GM21723 (cell line): ENCODE data around the gene CLDN3.
"Not testable (repeated sequence)": the region's sequence is repeated elsewhere in the genome, so short reads cannot be mapped to it uniquely, and the experiment has no call there.

Experiments used
- ATAC-seq: cut with Tn5 transposase; IDR thresholded peaks from one replicate; pipeline ENCODE4 v1.9.1; 2021; ENCODE audit warnings: mild to moderate bottlenecking, moderate library complexity; ENCODE audit not compliant: unreplicated experiment

CLDN3 gene

DNA sequence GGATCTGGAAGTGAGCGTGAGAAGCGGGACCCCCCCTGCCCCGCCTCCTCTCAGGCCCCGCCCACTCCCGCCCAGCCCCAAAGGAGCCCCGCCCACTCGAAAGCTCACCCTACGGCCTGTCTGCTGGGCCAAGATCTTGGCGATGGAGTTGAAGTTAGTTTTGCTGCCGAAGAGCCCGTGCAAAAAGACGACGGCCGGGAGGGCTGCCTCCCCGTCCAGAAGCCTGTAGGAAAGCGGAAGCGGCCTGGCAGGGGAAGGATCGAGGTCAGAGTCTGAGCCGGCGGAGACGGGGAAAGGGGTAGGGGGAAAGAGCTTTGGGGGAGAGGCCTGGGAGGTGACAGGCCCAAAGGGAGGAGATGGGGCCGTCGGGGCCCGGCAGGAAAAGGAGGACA lies 31.9 kb downstream of the CLDN3 start:
- peak; percentile 8 for ATAC-seq

DNA sequence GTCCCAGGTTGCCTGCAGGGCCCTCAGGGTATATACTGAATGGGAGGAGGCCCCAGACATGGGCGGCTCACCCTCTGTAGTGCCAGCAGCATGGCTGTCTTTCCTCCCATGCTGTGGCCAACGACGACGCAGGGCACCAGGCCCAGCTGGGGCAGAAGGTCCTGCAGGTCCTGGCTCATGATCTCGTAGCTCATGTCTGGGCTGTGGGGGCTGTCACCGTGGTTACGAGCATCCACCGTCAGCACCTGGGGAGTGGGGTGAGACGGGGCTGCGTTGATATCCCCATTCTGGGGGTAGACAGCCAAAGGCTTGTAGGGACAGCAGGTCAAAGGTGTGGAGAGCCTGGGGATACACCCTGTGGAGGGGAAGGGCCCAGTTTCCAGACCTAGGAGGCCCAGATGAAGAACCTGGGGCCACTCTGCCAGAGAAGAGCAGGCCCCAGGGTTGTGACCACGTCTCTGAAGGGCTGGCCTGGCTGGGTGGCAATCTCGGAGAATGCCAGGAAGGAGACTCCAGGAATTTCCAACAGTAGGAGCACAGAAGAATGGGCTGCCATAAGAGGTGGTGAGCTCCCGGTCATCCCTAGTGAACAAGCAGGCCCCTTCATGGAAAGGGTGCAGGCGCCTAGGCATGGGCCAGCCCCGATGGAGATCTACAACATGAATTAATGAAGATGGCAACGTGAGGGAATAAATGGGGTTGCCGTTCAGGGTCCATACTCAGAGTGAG lies 32.4 kb downstream of the CLDN3 start:
- no peak for ATAC-seq

DNA sequence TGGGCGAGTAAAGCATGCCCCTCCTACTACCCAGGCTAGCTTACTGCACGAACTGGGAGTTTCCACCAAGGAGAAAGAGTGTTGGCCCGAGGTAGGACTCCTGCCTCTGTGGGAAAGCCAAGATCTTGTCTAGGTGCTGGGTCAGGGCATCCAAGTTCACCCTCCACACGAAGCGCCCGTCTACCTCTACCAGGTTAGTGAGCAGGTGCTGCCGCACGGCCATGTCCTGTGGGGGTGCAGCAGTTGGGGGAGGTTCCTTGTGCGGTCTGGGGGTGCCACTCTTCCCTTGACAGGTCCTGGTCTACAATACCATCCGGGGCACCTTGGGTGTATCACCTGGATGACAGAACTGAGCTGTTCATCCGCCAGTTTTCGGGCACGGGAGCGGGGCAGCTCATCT lies 33.2 kb downstream of the CLDN3 start:
- ATAC-seq = no peak

DNA sequence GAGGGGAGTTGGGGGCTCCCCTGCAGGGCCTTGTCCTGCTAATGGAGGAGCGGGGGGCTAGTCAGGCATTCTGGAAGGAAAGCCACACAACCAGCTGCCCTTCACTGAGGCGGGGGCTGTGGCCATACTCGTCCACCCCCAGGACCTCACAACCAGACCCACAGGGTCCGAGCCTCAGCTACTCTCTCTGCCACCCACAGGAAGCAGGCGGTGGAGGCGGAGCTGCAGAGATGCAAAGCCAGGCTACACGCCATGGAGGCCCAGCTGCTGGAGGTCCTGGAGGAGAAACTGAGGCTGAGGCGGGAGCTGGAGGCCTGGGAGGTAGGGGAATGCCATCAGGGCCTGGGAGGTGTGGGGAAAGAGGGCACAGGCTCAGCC lies 34.6 kb downstream of the CLDN3 start:
- no peak for ATAC-seq

DNA sequence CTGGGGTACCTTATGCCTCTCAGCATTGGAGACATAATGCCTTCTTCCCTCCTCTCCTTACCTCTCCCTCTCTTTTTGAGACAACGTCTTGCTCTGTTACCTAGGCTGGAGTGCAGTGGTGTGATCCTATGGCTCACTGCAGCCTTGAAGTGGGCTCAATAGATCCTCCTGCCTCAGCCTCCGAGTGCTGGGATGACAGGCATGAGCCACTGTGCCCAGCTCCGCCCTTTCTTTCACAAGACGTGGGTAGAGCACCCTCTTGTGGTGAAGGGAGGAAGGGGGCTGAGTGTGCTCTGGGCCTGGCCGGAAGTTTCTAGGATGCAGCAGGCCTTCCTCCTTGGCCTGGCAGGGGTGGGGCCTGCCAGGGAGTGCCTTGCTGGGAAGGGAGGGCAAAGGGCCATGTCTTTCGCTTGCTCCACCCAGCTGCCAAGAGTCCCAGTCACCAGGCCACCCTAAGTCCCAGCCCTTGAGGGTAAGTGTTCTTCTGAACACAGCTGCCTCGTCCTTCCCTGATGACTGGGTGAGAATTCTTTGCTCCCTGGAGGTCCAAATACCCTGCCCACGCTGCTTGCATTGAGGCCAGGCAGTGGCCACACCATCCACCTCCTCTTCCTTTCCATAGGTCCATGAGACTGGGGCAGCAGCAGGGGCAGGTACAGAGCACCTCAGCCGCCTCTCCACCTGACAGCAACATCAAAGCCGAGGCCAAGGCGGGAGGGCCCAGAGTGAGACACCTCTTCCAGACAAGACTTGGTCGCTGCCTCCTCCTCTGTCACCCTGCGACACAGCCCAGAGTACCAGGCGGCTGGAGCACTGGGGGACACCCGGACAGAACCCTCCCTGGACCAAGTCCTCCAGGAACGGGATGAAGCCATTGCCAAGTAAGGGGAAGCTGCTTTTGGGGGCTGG lies 35.2 kb downstream of the CLDN3 start:
- ATAC-seq = peak; percentile 50

DNA sequence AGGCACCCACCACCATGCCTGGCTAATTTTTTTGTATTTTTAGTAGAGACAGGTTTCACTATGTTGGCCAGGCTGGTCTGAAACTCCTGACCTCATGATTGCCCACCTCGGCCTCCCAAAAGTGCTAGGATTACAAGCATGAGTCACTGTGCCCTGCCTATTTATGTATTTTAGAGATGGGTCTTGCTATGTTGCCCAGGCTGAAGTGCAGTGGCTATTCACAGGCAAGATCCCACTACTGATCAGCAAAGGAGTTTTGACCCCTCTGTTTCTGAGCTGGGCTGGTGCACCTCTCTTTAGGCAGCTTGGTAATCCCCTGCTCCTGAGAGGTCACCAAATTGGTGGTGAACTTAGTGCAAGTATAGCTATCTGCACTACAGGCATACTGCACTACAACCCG lies 37.7 kb downstream of the CLDN3 start:
- ATAC-seq = no peak

DNA sequence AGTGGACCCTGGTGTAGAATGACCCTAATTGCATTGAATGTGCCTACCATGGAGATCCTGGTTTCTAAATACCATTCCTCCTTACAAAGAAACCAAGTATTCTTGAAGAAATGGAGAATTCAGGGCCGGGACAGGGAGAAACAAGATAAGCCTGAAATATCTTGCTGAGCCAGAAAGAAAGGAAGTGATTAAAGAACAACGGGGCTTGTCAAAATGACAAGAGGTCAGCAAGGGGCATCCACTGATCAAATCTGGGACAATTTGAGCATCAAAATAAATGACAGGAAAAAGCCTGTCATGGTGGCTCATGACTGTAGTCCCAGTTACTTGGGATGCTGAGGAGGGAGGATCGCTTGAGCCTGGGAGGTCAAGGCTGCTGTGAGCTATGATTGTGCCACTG lies 39.6 kb downstream of the CLDN3 start:
- no peak for ATAC-seq

DNA sequence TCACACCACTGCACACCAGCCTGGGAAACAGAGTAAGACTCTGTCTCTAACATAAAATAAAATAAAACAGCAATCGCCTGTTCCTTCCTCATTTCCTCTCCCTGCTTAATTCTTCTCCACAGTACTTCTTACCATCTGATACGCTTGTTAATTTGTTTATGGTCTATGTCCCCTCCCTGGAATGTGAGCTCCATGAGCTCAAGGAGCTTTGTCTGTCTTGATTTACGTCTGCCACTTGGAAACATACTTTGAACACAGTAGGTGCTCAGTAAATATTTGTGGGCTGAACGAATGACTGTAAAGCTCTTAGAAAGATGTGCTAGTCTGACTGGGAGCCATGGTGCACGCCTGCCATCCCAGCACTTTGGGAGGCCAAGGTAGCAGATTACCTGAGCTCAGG lies 41.5 kb downstream of the CLDN3 start:
- ATAC-seq = no peak

DNA sequence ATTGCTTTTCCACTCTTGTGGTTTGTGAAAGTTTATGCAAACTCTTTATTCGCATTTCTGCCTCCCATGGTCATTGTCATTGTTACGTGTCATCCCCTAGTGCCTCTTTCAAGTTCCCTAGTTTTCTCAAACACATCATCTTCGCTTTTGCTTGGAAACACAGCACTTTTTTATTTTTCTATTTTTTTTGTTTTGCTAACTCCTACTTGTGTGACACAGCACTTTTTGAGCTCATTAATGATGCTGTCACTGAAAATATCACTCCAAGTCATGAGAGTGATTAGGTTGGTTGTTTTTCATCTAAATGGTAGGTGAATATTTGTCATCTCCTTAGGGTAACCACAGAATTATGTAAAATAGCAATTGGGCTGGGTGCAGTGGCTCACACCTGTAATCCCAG lies 42.1 kb downstream of the CLDN3 start:
- ATAC-seq = no peak

DNA sequence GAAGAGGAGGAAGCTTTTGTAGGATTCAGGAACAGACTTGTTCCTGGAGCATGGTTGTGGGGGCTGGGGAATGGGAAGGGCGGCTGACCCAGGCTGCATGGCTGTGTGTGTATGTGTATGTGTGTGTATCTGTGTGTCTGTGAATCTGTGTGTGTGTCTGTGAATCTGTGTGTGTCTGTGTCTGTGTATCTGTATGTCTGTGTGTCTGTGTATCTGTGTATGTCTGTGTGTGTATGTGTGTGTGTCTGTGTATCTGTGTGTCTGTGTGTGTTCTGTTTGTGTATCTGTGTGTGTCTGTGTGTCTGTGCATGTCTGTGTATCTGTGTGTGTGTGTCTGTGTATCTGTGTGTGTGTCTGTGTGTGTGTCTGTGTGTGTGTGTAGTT lies 44.0 kb downstream of the CLDN3 start:
- peak; percentile 23 for ATAC-seq

DNA sequence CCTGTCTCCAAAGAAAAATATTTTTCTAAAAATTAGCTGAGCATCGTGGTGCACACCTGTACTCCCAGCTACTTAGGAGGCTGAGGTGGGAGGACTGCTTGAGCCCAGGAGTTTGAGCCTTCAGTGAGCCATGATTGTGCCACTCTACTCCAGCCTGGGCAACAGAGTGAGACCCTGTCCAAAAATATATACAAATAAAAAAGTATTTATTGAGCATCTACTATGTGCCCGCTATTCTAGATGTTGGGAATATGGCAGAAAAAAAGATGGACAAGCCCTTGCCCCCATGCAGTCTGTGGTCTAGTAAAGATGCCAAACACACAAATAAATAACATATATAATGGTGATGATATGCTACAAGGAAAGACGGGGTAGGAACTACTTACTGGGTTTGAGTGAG lies 46.3 kb downstream of the CLDN3 start:
- no peak for ATAC-seq

DNA sequence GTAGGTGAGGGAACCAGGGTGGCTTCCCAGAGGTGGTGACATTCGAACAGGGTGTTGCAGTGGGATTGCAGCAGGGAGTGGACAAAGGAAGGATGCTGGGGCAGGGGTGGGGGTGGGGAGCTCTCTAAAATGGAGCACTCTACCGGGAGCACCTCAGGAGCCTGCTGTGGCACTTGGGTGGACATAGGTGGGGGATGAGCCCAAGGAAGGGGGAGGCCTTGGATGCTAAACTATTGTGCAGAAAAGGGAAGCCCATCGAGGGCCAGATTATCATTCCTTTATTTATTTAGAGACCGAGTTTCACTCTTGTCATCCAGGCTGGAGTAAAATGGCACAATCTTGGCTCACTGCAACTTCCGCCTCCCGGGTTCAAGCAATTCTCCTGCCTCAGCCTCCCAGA lies 47.3 kb downstream of the CLDN3 start:
- no peak for ATAC-seq

DNA sequence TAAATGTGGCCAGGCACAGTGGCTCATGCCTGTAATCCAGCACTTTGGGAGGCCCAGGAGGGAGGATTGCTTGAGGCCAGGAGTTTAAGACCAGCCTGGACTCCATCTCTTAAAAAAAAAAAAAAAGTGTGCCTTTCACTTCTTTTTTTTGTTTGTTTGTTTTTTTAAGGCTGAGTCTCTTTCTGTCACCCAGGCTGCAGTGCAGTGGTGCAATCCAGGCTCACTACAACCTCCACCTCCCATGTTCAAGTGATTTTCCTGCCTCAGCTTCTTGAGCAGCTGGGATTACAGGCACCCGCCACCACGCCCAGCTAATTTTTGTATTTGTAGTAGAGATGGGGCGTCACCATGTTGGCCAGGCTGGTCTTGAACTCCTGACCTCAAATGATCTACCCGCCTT lies 47.9 kb downstream of the CLDN3 start:
- not testable (repeated sequence) for ATAC-seq

DNA sequence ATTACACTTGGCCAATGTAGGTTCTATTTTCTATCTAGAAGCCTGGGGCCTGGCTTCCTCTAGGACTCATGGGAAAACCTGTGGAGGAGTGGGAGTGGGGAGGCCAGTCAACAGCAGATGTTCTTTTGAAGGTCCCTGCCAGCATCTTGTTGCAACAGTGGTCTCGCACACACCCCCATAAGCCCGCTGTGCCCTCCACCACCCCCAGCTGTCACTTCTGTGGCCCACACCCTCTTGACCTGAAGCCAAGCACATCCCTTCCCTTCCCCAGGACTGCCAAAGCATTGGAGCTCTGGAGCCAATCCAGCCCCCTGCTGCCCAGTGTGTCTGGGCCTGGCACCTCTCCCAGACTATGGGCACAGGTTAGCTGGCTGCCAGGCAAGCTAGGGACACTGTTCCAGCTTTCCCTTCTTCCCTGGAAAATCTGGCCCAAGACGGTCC lies 48.7 kb downstream of the CLDN3 start:
- no peak for ATAC-seq

DNA sequence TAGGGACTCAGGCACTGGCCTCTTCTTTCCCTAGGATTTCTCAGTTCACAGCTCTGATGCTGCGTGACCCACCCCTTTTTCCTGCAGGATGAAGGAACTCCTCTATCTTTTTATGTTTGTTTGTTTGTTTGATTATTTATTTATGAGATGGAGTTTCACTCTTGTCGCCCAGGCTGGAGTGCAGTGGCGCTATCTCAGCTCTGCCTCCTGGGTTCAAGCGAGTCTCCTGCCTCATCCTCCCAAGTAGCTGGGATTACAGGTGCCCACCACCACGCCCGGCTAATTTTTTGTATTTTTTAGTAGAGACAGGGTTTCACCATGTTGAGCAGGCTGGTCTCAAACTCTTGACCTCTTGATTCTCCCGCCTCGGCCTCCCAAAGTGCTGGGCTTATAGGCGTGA lies 49.6 kb downstream of the CLDN3 start:
- not testable (repeated sequence) for ATAC-seq

DNA sequence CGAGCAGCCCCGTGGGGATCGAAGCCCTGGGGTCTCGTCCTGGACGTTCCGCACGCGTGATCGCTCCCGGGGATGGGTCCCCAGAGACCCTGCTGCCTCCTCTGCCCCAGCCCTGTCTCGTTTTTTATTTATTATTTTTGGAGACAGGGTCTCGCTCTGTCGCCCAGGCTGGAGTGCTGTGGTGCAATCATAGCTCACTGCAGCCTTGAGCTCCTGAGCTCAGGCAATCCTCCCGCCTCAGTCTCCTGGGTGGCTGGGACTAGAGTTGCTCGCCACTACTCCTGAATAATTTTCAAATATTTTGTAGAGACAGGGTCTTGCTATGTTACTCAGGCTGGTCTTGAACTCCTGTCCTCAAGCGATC lies 50.3 kb downstream of the CLDN3 start:
- peak; percentile 5 for ATAC-seq
